Suppressor macrophage treated with lipopolysaccharide for 4 hours (primary cell): ENCODE measurements around the gene NCK1.
"Not testable (repeated sequence)": the region's sequence is repeated elsewhere in the genome, so short reads cannot be mapped to it uniquely, and the experiment has no call there.

Experiments
- DNase-seq: peaks from one replicate; pipeline ENCODE4 v3.0.0-alpha.2; 2020

The NCK1 gene

DNA sequence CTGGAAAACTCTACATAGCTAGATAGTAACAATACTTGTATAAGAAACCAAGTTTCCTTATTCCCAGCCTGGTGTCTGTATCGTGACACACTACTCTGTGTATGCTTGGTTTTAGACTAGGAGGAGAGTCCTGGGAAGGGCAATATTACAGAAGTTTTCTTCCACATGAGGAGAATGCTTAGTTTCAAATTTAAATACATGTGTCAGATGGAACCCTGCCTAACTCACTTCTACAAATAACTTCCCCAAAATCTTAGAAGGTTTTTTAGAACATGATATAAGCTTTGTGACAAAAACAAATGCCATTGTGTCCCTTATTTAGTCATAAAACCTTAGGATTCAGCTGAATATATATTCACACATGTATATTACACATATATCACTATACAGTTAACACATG, 88.6 kb downstream of the NCK1 start:
- DNase-seq: peak; percentile 64

DNA sequence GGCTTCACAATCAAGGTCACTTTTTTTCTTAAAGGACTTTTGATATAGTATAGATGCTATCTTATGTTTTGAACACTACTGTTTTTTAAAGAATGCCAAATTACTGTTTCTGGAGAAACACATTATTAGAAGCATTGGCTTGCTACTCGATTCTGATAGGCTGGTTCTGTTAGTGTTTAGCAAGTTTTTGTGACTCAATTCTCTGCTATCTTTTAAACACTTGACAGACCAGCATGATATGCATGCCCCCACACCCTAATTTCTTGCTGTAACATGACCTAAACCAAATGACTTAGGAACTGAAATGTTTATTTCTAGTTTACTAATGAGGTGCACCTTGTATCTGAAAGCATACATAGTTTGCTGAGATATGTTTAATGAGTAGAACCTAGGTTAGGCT, 90.3 kb downstream of the NCK1 start:
- DNase-seq: no peak

DNA sequence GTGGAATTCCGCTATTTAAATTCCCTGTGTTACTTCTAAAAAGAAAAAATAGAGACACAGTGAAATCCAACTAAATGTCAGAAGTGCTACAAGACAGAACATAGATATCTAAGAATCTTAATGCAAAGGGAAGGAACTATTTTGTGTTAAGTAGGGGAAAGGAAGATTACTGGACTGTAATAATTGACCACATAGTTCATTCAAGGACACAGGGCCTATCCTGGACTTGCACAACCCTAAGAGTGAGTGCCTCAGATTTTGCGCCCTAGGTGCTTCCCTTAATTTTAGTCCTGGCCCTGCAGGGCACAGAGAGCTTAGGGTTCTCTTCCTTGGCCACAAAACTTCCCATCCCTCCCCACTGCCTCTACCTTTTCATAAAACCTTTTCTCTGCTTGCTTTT, 92.2 kb downstream of the NCK1 start:
- no peak for DNase-seq

DNA sequence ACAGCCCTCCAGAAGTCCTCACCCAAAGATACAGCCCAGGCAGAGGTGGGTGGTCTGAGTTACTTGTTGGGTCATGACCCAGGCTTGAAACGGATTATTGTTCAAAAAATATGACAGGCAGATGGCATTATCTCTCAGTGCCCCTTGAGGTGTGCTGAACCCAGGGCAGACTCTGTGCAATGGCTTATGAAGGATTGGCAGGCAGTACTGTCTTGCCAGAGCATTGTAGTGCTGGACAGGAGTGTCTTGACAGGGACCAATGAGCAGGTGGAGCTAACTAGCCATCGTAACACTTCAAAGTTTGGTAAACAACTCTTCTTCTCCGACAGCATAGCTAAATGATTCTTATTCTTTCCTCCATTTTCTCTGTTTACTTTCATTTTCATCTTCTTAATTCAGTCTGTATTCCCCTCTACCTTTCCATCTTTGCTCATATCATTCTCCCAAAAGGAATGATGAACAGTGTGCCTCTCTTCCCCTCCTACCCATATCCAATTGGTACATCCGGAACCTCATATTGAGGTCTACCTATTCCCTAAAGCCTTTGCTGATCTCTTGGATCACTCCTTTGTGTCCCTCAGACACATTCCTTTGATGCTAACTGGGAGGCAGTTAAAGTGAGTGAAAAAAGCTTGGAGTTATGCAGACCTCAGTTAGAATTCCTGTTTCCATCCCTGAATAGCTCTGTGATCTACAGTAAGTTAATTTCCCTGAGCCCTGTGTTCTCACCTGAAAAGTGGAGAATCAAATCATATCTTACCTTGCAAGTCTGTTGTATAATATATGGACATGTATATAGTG, 93.2 kb downstream of the NCK1 start:
- no peak for DNase-seq

DNA sequence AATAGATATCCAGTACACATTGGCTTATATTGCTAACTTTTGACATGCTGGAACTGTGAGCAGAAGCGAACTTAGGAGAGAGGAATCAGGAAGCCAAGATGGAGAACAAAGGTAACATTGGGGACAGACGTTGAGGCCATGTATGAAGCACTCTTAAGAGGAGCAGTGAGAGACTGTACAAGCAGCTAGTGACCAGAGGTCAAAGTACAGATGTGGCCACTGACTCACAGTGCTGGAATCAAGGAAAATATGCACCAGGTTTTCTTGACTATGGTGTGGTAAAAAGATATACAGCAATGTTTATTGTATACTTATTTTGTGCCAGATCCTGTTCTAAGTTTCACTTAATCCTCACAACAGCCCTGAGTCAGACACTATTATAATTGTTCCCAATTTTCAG, 93.8 kb downstream of the NCK1 start:
- DNase-seq: no peak

DNA sequence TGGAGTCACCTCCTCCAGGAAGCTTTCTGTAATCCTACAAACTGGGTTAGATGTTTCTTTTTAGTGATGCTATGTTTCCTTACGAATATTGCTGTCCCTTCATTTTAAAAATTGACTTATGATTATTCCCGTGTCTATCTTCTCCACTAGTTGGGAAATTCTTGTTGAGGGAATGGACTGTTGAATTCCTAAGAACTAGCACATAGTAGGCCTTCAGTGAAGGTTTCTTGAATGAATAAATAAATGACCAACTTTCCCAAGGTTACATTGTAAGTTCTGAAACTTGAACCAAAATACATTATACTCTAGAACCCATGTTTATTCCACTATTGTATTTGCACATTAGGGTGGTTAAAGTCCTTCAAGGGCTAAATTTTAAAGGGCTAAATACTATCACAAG, 95.0 kb downstream of the NCK1 start:
- DNase-seq: no peak

DNA sequence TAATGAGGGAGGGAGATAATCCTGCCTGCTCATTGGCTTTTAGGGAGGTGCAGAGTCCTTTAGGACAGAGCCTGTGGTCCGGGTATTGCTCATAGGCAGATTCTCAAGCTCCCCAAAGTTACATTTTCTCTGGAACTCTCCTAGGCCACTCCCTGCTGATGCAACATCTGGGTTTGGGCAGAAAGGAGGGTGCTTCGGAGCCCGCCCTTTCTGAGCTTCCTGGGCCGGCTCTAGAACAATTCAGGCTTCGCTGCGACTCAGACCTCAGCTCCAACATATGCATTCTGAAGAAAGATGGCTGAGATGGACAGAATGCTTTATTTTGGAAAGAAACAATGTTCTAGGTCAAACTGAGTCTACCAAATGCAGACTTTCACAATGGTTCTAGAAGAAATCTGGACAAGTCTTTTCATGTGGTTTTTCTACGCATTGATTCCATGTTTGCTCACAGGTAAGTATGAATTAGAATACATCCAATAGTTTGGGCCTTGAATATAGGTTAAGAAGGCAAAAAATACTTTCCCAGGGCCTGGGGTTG, 95.8 kb downstream of the NCK1 start, which contains the start of gene IL20RB:
IL20RB (plus strand) TSS at position 233 of the 538 bp plus-strand sequence; CDS start at position 364, 131 bp downstream.
- DNase-seq: no peak

DNA sequence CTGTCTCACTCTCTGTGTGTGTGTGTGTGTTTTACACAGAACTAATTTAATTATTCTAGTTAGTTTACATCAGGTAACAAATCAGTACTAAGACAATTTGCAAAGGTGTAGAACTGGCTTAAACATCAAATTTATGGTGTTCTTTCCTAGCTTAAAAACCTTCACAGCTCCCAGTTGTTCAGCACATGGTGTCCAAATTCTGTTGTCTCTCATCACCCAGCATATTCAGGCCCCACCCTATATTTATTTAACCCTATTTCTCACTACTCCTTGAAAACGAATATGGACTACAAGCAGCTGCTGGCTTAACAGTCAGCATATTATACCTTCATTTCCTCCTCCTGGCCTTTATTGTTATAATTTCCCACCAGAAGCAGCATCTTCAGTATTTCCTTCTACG, 96.9 kb downstream of the NCK1 start:
- DNase-seq: no peak

DNA sequence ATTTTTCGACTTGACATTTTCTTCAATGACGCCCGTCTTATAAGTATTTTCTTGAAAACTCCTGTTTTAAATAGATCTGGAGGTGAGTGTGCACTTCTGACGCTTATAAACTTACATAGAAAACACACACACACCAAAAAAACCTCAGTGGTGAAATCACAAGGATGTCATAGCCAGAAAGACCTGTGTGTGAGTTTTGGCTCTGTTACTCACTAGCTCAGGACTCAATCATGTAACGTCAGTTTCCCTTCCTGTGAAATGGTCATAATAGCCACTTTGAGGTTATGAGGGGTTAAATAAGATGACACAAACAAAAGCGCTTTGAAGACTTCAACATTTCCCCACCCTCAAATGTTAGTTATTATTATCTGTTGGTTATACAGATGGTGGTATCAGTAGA, 97.6 kb downstream of the NCK1 start:
- DNase-seq: no peak

DNA sequence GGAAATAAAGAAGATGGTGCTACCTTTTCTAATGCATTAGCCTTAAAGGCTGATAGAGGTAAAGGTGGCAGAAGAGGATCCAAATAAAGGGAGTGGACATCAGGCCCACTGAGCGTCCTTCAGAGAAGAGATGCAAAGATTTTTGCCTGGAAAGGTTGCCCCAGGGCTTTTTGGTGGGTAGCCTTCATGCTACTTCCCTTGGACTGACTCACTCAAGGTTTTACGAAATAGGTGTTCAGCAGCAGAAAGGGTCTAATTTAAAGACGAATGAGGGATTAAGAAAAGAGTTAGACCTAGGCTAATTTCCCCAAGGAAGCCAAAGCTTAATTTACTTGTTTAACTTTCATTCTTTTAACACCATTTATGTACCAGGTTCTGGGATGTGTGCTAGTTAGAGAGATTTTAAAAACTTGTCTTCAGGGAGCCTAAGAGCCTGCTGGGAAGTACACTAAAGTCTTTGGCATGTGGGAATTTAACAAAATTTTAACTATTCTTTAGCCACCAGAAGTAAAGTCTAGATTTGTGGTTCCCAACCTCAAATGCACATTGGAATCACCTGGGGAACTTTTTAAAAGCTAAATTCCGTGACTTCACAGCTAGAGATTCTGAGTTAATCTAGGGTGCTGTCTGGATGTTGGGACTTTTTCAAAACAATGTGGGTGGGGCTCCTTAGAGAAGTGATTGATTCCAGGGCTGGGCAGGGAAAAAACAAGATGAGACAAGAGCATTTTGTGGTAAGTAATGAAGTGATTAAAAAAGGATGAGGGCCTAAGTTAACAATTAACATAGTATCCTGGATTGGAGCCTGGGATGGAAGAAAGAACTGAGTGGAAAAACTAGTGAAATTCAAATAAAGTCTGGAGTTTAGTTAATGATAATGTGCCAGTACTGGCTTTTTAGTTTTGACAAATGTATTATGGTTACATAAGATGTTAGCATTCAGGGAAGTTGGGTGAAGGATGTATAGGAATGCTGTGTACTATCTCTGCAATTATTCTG, 99.1 kb downstream of the NCK1 start:
- DNase-seq: no peak

DNA sequence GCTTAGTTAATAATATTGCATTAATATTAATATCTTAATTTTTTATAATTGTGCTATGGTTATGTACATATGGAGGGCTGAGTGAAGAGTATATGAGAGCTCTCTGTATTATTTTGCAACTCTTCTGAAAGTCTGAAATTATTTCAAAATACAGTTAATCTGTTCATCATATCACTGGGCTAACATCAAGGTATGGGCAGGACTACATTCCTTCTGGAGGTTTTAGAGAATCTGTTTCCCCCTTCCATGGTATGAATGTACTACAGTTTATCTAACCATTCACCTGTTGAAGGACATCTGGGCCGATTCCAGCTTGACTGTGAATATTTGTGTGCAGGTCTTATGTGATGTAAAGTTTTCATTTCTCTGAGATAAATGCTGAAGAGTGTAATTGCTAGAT, 100.9 kb downstream of the NCK1 start:
- DNase-seq: no peak

DNA sequence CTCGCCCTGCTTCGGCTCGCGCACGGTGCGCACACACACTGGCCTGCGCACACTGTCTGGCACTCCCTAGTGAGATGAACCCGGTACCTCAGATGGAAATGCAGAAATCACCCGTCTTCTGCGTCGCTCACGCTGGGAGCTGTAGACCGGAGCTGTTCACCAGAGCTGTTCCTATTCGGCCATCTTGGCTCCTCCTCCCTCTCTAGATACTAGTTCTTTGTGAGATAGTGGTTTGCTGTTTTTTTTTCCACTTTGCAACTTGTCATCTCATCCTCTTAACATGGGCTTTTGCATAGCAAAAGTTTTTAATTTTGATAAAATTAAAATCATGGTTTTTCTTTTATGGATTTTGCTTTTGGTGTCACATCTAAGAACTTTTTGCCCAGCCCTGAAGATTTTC, 107.5 kb downstream of the NCK1 start:
- DNase-seq: not testable (repeated sequence)

DNA sequence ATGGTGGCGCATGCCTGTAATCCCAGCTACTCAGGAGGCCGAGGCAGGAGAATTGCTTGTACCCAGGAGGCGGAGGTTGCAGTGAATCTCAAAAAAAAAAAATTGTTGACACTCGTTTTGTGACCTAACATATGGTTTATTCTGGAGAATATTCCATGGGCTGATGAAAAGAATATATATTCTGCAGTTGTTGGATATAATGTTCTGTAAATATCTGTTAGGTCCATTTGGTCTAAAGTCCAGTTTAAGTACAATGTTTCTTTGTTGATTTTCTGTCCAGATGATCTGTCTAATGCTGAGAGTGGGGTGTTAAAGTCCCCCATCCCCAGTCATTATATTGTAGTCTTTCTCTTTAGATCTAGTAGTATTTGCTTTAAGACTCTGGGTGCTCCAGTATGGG, 111.3 kb downstream of the NCK1 start:
- DNase-seq: no peak

DNA sequence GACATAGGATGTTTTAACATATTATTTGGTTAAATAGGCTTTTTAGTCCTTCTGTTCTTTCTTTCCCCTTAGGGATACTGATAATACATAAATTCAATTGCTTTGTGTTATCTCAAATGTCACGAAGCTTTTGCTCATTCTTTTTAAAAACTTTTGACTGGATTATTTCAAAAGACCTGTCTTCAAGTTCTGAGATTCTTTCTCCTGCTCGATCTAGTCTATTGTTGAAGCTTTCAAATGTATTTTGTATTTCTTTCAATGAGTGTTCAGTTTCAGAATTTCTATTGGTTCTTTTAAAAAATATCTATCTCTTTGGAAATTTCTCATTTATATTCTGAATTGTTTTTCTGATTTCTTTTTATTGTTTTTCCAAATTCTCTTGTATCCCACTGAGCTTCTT, 112.7 kb downstream of the NCK1 start:
- no peak for DNase-seq

DNA sequence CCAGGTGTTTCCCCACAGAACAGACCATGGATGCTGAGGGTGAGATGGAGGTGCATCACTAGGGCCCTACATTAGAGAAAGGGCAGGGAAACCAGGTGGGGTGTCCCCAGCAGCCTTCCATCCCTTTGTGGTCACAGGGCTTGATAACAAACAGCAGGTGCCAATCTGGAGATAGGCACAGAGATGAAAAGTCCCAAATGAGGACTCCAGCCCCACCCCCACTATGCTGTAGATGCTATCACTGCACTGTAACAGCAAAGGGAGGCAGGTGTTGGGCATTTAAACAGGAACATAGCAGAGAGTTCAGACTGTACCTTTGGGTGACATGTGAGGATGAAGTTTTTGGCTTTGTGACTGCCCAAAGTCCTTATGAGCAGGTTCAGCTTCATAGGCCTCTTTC, 117.2 kb downstream of the NCK1 start:
- no peak for DNase-seq

DNA sequence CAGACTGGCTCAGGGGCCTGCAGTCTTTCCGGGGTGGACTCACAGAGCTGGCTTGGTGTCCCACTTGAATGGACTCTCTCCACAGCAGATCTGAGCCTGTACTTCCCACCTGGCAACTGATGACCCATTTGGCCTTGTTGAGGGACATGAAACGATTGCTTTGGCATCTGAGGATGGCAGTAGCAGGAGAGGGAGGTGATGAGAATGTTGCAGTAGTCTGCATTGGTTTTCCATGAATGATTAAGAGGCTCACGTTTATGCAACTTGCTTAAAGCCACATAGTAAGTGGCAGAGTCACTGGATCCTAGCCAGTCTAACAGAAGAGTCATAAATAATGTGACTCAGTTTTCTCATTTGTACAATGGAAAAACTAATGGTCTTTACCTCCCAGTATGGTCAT, 117.7 kb downstream of the NCK1 start:
- DNase-seq: no peak

DNA sequence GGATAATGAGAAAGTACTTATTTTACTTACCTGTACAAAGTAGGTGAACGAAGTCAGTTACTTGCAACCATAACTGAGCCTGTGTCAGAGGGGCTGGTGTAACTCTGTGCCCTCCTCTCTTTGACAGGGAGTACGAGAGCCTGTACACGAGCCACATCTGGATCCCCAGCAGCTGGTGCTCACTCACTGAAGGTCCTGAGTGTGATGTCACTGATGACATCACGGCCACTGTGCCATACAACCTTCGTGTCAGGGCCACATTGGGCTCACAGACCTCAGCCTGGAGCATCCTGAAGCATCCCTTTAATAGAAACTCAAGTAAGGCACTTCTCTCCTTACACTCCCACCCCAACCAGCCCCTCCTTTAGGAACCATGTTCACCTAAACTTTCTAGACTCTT, 120.0 kb downstream of the NCK1 start:
- DNase-seq: no peak

DNA sequence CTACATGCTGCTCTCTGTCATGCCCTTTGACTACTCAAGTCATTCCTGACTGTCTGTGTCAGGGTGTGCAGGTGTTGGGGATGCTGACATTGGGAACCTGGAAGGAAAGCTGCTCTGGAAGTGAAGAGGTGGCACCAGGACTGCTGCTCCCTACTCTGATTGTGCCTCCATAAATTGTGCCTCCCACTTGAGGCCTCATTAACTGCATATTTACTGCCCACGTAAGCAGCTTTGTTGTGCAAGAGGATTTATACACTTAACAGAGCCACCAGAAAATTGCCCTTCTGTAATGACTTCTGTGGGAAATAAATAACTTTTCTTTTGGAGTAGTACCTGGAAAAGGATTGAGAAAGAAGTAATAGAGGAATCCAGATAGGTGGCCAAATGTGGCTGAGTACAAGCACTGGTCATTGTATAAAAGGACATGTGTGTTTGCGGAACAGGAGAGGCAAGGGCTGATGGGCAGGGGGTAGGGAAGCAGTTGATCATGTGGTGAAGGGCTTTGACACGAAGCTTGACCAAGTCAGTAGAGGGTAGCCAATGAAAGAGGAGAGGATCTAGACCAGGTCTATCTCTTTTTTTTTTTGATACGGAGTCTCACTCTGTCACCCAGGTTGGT, 120.6 kb downstream of the NCK1 start:
- DNase-seq: no peak

DNA sequence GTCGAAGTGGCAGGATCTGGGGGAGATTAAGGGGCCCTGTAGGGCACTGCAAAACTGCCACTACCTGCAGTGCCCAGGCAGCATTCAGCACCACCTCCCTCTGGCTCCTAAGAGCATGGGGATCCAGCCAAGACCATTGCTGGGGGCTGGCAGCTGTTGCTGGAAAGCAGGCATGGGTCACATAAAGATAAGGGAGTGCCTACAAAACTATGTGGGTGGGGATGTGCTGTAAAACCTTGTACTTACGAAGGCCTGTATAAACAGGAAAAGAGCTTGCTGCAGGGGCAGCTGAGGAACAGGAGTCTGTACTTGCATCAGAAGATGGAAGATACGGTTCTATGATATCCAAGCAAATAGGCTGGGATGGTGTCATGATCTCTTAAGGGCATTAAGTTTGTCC, 122.8 kb downstream of the NCK1 start:
- no peak for DNase-seq

DNA sequence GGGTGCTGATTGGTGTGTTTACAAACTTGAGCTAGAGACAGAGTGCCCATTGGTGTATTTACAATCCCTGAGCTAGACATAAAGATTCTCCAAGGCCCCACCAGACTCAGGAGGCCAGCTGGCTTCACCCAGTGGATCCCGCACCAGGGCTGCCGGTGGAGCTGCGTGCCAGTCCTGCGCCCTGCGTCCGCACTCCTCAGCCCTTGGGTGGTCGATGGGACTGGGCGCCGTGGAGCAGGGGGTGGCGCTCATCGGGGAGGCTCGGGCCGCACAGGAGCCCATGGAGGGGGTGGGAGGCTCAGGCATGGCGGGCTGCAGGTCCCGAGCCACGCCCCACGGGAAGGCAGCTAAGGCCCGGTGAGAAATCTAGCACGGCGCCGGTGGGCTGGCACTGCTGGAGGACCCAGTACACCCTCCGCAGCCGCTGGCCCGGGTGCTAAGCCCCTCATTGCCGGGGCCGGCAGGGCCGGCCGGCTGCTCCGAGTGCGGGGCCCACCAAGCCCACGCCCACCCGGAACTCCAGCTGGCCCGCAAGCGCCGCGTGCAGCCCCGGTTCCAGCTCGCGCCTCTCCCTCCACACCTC, 125.5 kb downstream of the NCK1 start:
- DNase-seq: not testable (repeated sequence)

DNA sequence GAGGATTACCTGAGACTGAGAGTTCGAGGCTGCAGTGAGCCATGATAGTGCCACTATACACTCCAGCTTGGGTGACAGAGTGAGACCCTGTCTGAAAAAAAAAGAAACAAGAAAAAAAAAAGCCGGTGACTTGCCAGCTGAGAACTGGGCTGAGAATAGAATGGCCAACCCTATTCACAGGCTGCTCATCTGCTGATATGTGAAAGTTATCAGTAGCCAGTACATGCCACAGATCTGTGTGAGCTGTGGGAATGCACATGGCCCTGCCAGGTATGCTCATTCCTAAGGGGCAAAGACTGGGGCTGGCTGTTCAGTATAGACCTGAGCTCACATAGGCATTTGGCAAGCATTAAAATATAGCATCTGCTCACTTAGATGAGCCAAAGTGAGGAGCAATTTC, 126.6 kb downstream of the NCK1 start:
- no peak for DNase-seq

DNA sequence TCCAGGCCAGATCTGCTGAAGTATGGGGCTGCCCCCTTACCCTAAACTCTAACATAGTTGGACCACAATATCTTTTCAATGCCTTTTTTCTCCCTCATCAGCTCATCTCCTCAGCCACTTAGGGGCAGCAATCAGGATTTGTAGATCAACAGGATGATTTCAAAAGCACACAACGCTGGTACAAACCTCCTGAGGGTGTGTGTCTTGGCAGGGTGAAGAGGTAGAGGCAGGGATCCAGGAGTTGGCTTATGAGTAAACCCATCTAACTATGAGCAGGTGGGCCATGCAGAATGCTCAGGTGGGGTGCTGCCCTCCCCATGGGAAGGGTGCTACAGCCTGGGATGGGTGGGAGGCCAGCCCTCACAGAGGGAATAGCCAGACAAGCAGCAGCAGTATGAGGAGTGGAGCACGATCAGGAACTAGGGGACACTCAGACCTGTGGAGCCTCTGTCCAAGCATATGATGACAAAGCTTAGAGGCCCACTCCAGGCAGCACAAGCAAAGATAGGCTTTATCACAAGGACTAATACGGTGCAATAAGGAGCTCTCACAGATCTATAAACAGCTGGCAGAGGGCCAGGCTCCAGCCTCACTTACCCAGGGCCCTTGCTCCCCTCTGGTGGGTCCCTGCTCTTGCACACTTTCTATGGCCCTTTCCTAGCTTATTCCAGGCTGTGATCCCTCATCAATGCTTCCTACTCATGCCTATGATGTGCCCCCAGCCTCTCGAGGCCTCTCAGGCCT, 127.9 kb downstream of the NCK1 start:
- DNase-seq: no peak
